Esophagus (tissue), 2 donors: Measurements from ENCODE around the gene PDCD2. TPM values are rescaled to one million over a fixed set of nuclear protein-coding genes. Genes with fewer than 3 reads are reported as not detected.

Source experiments
- H3K27ac ChIP-seq, 2 donors: one replicate each; pipeline ENCODE4 v1.5.1; 2013; ENCODE audit warnings: low read depth in 2 of 2, mild to moderate bottlenecking in 2 of 2, inconsistent platforms in 1 of 2, low read length in 1 of 2, moderate library complexity in 1 of 2
- H3K27me3 ChIP-seq, 2 donors: one replicate each; pipeline ENCODE4 v1.6.1; 2013; ENCODE audit warnings: low read length in 2 of 2, control low read depth in 1 of 2, mild to moderate bottlenecking in 1 of 2; ENCODE audit not compliant: insufficient read depth in 2 of 2, control insufficient read depth in 1 of 2
- H3K36me3 ChIP-seq, 2 donors: one replicate each; pipeline ENCODE4 v1.6.1; 2013; ENCODE audit warnings: low read length in 1 of 2; ENCODE audit not compliant: control insufficient read depth in 2 of 2, insufficient read depth in 2 of 2
- H3K4me1 ChIP-seq, 2 donors: one replicate each; pipeline ENCODE4 v1.6.1; 2013; ENCODE audit warnings: low read length in 1 of 2; ENCODE audit not compliant: control insufficient read depth in 2 of 2, insufficient read depth in 2 of 2
- H3K4me3 ChIP-seq, 2 donors: one replicate each; pipeline ENCODE4 v1.5.1; 2013; ENCODE audit warnings: low read length in 2 of 2, mild to moderate bottlenecking in 2 of 2, low read depth in 1 of 2, moderate library complexity in 1 of 2
- H3K9me3 ChIP-seq, 2 donors: one replicate each; pipeline ENCODE4 v1.6.1; 2013; ENCODE audit warnings: mild to moderate bottlenecking in 2 of 2, low read depth in 1 of 2, low read length in 1 of 2, moderate library complexity in 1 of 2; ENCODE audit not compliant: control insufficient read depth in 2 of 2, insufficient read depth in 1 of 2
- WGBS, 2 donors: extraction: QIAGEN DNeasy Blood & Tissue Kit; methylation state at CpG; one replicate each; pipeline ENCODE4 v1.1.7; 2013; 5-methylcytosine and 5-hydroxymethylcytosine counted together
- polyA plus RNA-seq, 2 donors: library from polyadenylated mRNA; stranded (reverse); fragments of 200-250 nt; gene quantifications; one replicate each; pipeline ENCODE4 v1.2.3, GENCODE V29; 2013
- donor health status: healthy with polysubstance abuse.
- donor health status: Bipolar disorder and iron deficiency.

Gene PDCD2
- polyA plus RNA-seq, 2 donors, result 41.3 to 45.1 TPM

DNA sequence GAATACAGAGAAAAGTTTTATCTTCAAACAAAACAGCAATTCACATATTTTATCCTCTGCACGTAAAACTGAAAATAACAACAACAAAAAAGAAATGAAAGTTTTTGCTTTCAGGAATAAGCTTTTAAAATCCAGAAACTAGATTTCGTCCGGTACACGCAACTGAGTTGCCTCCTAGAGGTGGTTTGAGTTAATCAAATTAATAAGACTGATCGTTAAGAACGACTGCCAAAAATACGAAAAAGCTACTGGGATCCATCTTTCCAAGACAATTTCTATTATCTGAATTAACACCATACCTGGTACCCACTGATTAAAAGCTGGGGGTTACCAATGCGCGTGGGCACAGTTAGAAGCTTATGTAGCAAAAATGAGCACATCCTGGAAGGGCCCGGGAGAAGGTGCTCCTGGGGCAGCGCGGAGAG lies 669 bp downstream of the PDCD2 start:
- Histone ChIP-seq H3K36me3 (peaks cover 0 to 4% of the 10 kb centered on the region in 2 donors), H3K4me3 (peak overlapping the region; percentile 83 to 90), H3K4me1 (peaks cover 0 to 2% of the 10 kb centered on the region in 2 donors), H3K27ac (peak overlapping the region; percentile 89 to 94), H3K27me3 (no peaks in the 10 kb centered on the region), H3K9me3 (no peaks in the 10 kb centered on the region)
- 0% methylated on average over 12 of the region's 12 CpGs for WGBS, 2 donors

DNA sequence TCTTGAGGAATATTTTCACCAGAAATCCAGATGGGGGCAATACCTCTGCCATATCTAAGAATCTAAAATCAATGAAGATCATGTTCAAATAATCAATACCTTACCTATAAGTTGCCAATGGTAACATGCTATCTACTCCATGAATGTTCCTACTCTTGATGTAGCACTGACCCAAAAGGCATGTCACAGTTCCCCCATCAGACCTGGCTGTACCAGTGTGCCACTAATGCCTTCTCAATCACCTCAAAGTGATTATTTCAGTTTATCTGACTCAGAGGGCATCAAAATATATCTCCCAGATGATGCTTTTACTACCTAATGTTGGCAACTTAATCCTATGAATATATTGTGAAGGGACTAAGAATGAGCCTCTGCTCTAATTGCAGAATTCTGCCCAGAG lies 5.5 kb downstream of the PDCD2 start:
- Histone ChIP-seq H3K4me3 (no peak overlapping the region), H3K9me3 (no peaks in the 10 kb centered on the region), H3K27me3 (no peaks in the 10 kb centered on the region), H3K27ac (no peak overlapping the region), H3K36me3 (peaks cover 8% of the 10 kb centered on the region in 2 donors), H3K4me1 (peaks cover 0 to 2% of the 10 kb centered on the region in 2 donors)

GRCh38 chr6:170575250-170575649 lies 9.2 kb downstream of the PDCD2 start:
- H3K36me3 ChIP-seq, result peaks cover 13% of the 10 kb centered on the region in 2 donors
- no peak overlapping the region for H3K4me3 ChIP-seq
- no peaks in the 10 kb centered on the region for H3K27me3 ChIP-seq
- 94 to 95% methylated on average over 1 of the region's 1 CpG for WGBS, 2 donors
- no peaks in the 10 kb centered on the region for H3K9me3 ChIP-seq
- no peak overlapping the region for H3K27ac ChIP-seq
- H3K4me1 ChIP-seq, result no peaks in the 10 kb centered on the region

GRCh38 chr6:170572704-170573466 lies 11.6 kb downstream of the PDCD2 start:
- no peaks in the 10 kb centered on the region for H3K27me3 ChIP-seq
- 59 to 73% methylated on average over 2 of the region's 2 CpGs for WGBS, 2 donors
- peaks cover 12 to 15% of the 10 kb centered on the region in 2 donors for H3K36me3 ChIP-seq
- no peaks in the 10 kb centered on the region for H3K4me1 ChIP-seq
- no peak overlapping the region for H3K27ac ChIP-seq
- H3K9me3 ChIP-seq, result no peaks in the 10 kb centered on the region
- H3K4me3 ChIP-seq, result no peak overlapping the region

DNA sequence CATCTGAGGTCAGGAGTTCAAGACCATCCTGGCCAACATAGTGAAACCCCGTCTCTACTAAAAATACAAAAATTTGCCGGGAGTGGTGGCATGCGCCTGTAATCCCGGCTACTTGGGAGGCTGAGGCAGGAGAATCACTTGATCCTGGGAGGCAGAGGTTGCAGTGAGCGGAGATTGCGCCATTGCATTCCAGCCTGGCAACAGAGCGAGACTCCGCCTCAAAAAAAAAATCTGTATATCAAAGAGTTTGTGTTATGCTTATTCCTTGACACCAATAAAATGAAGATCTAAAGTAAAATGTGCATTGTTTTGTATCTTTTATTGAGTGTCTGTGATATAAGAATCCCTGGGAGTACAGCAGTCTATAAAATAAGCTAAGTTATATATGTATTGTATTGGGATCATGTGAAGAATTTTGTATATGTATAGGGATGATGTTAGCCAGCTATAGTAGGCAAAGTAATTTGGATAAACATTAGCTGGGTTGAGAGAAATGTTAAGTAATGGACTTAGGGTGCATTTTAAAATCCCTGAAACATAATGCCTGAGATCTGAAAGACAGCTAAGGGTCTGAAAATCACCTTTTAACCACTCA lies 19.4 kb downstream of the PDCD2 start:
- peaks cover 5 to 12% of the 10 kb centered on the region in 2 donors for H3K36me3 ChIP-seq
- WGBS, 2 donors, result 96 to 97% methylated on average over 7 to 8 of the region's 8 CpGs
- no peaks in the 10 kb centered on the region for H3K4me1 ChIP-seq

GRCh38 chr6:170561555-170561954 lies 22.9 kb downstream of the PDCD2 start:
- 77 to 78% methylated on average over 4 of the region's 4 CpGs for WGBS, 2 donors
- no peaks in the 10 kb centered on the region for H3K27me3 ChIP-seq
- no peak overlapping the region for H3K27ac ChIP-seq
- no peaks in the 10 kb centered on the region for H3K4me1 ChIP-seq
- H3K9me3 ChIP-seq, result no peaks in the 10 kb centered on the region
- H3K36me3 ChIP-seq, result peaks cover 4 to 6% of the 10 kb centered on the region in 2 donors
- H3K4me3 ChIP-seq, result no peak overlapping the region

More for the DNA sequence above, 19.4 kb downstream of the PDCD2 start:
- Histone ChIP-seq H3K9me3 (no peaks in the 10 kb centered on the region), H3K27ac (no peak overlapping the region), H3K4me3 (no peak overlapping the region), H3K27me3 (no peaks in the 10 kb centered on the region)

- no peaks in the 10 kb centered on the region for H3K9me3 ChIP-seq
- peaks cover 0 to 2% of the 10 kb centered on the region in 2 donors for H3K4me1 ChIP-seq
- H3K27me3 ChIP-seq, result no peaks in the 10 kb centered on the region
- no peak overlapping the region for H3K27ac ChIP-seq
- 43 to 45% methylated on average over 3 of the region's 3 CpGs for WGBS, 2 donors
- H3K4me3 ChIP-seq, result peak overlapping the region in 1 of 2 donors; percentile 98
- no peaks in the 10 kb centered on the region for H3K36me3 ChIP-seq
Observed at GRCh38 chr6:170555305-170555704, 29.1 kb downstream of the PDCD2 start.

DNA sequence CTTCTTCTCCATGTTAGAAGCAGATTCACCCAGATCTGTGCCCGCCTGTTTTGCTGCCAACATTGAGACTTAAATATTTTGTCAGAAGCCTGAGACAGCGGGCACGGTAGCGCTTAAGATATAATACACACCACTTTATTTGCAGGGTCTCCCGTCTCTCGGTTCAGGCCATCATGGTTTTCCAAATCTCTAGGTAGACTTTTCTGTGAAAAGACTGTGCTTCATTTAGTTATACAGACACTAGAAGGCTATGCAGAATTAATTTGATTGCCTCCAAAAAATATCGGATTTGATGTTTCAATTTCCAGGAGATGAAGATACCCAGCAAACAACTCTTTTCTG lies 29.7 kb downstream of the PDCD2 start:
- Histone ChIP-seq H3K36me3 (no peaks in the 10 kb centered on the region), H3K9me3 (no peaks in the 10 kb centered on the region), H3K27ac (peak overlapping the region; percentile 80 to 86), H3K27me3 (no peaks in the 10 kb centered on the region), H3K4me3 (peak overlapping the region; percentile 94 to 98), H3K4me1 (peaks cover 0 to 2% of the 10 kb centered on the region in 2 donors)
- 2% methylated on average over 7 of the region's 7 CpGs for WGBS, 2 donors

GRCh38 chr6:170554013-170554795 lies 30.2 kb downstream of the PDCD2 start, which contains the start of gene TBP:
Gene TBP (plus strand): TSS chr6:170554369. CDS start chr6:170557030, 2,661 bp downstream.
- H3K27me3 ChIP-seq, result no peaks in the 10 kb centered on the region
- H3K9me3 ChIP-seq, result no peaks in the 10 kb centered on the region
- H3K4me1 ChIP-seq, result peaks cover 0 to 2% of the 10 kb centered on the region in 2 donors
- peak within 1 kb of the TSS; percentile 94 to 98 for H3K4me3 ChIP-seq
- peak within 1 kb of the TSS; percentile 91 to 99 for H3K27ac ChIP-seq
- H3K36me3 ChIP-seq, result no peaks in the 10 kb centered on the region
- 0% methylated on average over 51 of the region's 51 CpGs for WGBS, 2 donors
